ENCODE results near the gene CFAP68. TPM values are rescaled to one million over a fixed set of nuclear protein-coding genes. Genes with fewer than 3 reads are reported as not detected.
A peak's percentile ranks its signal among the peaks of the same experiment; 100 is the strongest.

Gene CFAP68
- total RNA-seq, 2 donors from 2014 or later: 11.6 to 12.7 TPM

GRCh38 chr11:111922803-111923202 lies 43.5 kb downstream of the CFAP68 start:
- H3K9me3 Mint-ChIP-seq: no peaks in the 10 kb centered on the region

GRCh38 chr11:111923351-111923788 lies 44.0 kb downstream of the CFAP68 start:
- H3K4me1 ChIP-seq (ENCODE audit: control insufficient read depth, insufficient read depth, low read length): no peaks in the 10 kb centered on the region
- no peaks in the 10 kb centered on the region for H3K36me3 Mint-ChIP-seq (ENCODE audit: low read depth)
- H3K27ac Mint-ChIP-seq: peak overlapping the region; percentile 83
- H3K9me3 ChIP-seq (ENCODE audit: control insufficient read depth, low read length): no peaks in the 10 kb centered on the region
- DNase-seq: peak; percentile 61
- H3K27ac ChIP-seq (ENCODE audit: low read depth, low read length): no peak overlapping the region
- H3K9ac ChIP-seq (ENCODE audit: extremely low read depth, low read length, poor library complexity, severe bottlenecking): no peak overlapping the region
- H3K27me3 Mint-ChIP-seq (ENCODE audit: insufficient read depth): no peaks in the 10 kb centered on the region
- H3K4me3 Mint-ChIP-seq: peak overlapping the region; percentile 12
- 62 to 72% methylated on average over 4 to 5 of the region's 5 CpGs for WGBS, 2 experiments (ENCODE audit: insufficient coverage in 1 of 2, insufficient read length in 1 of 2)
- TF ChIP-seq CTCF (conservative IDR thresholded peaks at IDR 0.05): no peak
- H3K4me1 Mint-ChIP-seq: peaks cover 43% of the 10 kb centered on the region
- no peaks in the 10 kb centered on the region for H3K9me3 Mint-ChIP-seq
- H3K4me3 ChIP-seq (ENCODE audit: low read length): no peak overlapping the region
- no peaks in the 10 kb centered on the region for H3K36me3 ChIP-seq (ENCODE audit: control insufficient read depth, insufficient read depth, low read length)
- H3K27me3 ChIP-seq (ENCODE audit: control insufficient read depth, insufficient read depth, low read length, poor library complexity, severe bottlenecking): no peaks in the 10 kb centered on the region

More at GRCh38 chr11:111922803-111923202, 43.5 kb downstream of the CFAP68 start:
- Mint-ChIP-seq H3K4me3 (peak overlapping the region; percentile 12), H3K27ac (peak overlapping the region; percentile 83), H3K4me1 (peaks cover 47% of the 10 kb centered on the region), H3K27me3 (ENCODE audit: insufficient read depth) (no peaks in the 10 kb centered on the region), H3K36me3 (ENCODE audit: low read depth) (no peaks in the 10 kb centered on the region)
- no peak for TF ChIP-seq CTCF (conservative IDR thresholded peaks at IDR 0.05)
- no peak overlapping the region for H3K4me3 ChIP-seq (ENCODE audit: low read length)
- no peak overlapping the region for H3K9ac ChIP-seq (ENCODE audit: extremely low read depth, low read length, poor library complexity, severe bottlenecking)
- H3K27ac ChIP-seq (ENCODE audit: low read depth, low read length): no peak overlapping the region
- H3K36me3 ChIP-seq (ENCODE audit: control insufficient read depth, insufficient read depth, low read length): no peaks in the 10 kb centered on the region
- H3K4me1 ChIP-seq (ENCODE audit: control insufficient read depth, insufficient read depth, low read length): no peaks in the 10 kb centered on the region
- 81 to 90% methylated on average over 2 of the region's 2 CpGs for WGBS, 2 experiments (ENCODE audit: insufficient coverage in 1 of 2, insufficient read length in 1 of 2)
- H3K9me3 ChIP-seq (ENCODE audit: control insufficient read depth, low read length): no peaks in the 10 kb centered on the region
- H3K27me3 ChIP-seq (ENCODE audit: control insufficient read depth, insufficient read depth, low read length, poor library complexity, severe bottlenecking): no peaks in the 10 kb centered on the region
- DNase-seq: no peak

- Mint-ChIP-seq H3K36me3 (ENCODE audit: low read depth) (no peaks in the 10 kb centered on the region), H3K27me3 (ENCODE audit: insufficient read depth) (no peaks in the 10 kb centered on the region), H3K27ac (peak overlapping the region; percentile 83), H3K4me3 (no peak overlapping the region), H3K4me1 (peaks cover 39% of the 10 kb centered on the region), H3K9me3 (no peaks in the 10 kb centered on the region)
- H3K4me1 ChIP-seq (ENCODE audit: control insufficient read depth, insufficient read depth, low read length): no peaks in the 10 kb centered on the region
- H3K9ac ChIP-seq (ENCODE audit: extremely low read depth, low read length, poor library complexity, severe bottlenecking): no peak overlapping the region
- H3K9me3 ChIP-seq (ENCODE audit: control insufficient read depth, low read length): no peaks in the 10 kb centered on the region
- DNase-seq: peak; percentile 38
- H3K27me3 ChIP-seq (ENCODE audit: control insufficient read depth, insufficient read depth, low read length, poor library complexity, severe bottlenecking): no peaks in the 10 kb centered on the region
- H3K27ac ChIP-seq (ENCODE audit: low read depth, low read length): no peak overlapping the region
- H3K36me3 ChIP-seq (ENCODE audit: control insufficient read depth, insufficient read depth, low read length): no peaks in the 10 kb centered on the region
- H3K4me3 ChIP-seq (ENCODE audit: low read length): no peak overlapping the region
- no peak for TF ChIP-seq CTCF (conservative IDR thresholded peaks at IDR 0.05)
Measured at GRCh38 chr11:111923951-111924350, 44.6 kb downstream of the CFAP68 start.

All from endodermal cell (in vitro differentiated cells).